Breast epithelium (tissue), 3 donors: ENCODE results near the gene SPIRE2.
"Not testable (repeated sequence)": the region's sequence is repeated elsewhere in the genome, so short reads cannot be mapped to it uniquely, and the experiment has no call there.

ENCODE experiments used
- CTCF ChIP-seq, 3 donors: fragments of 450-650 bp; IDR thresholded peaks; one replicate each; pipeline ENCODE4 v1.5.1; 2016 to 2017; ENCODE audit warnings: antibody characterized with exemption in 3 of 3, mild to moderate bottlenecking in 3 of 3, moderate library complexity in 3 of 3
- POLR2A ChIP-seq: fragments of 450-650 bp; IDR thresholded peaks from one replicate; pipeline ENCODE4 v1.6.1; 2016; ENCODE audit warnings: antibody characterized with exemption, mild to moderate bottlenecking, moderate library complexity

- not testable (repeated sequence) for TF ChIP-seq CTCF (IDR thresholded peaks at IDR 0.05); POLR2A
Observed at GRCh38 chr16:89836484-89836883, 8.2 kb downstream of the SPIRE2 start.
